D721Med (cell line): ENCODE measurements around the gene ANGPT4.

Source experiments
- DNase-seq: peaks from one replicate; pipeline ENCODE4 v3.0.0; 2011; ENCODE audit warnings: low spot score; ENCODE audit not compliant: insufficient read length
- FAIRE-seq: peaks from 2 replicates; lab custom pipeline; 2011; peaks lifted over from hg19 to GRCh38; lab: Jason Lieb, UNC
- TF ChIP-seq, protein P1 (sequence below): IDR thresholded peaks from 2 replicates; pipeline ENCODE4 v1.5.1; 2012; ENCODE audit warnings: mild to moderate bottlenecking, control low read depth; ENCODE audit not compliant: insufficient read depth; ENCODE audit errors: missing control alignments

Gene ANGPT4

GRCh38 chr20:884983-885952, 30.9 kb downstream of the ANGPT4 start:
- TF ChIP-seq, protein P1, sequence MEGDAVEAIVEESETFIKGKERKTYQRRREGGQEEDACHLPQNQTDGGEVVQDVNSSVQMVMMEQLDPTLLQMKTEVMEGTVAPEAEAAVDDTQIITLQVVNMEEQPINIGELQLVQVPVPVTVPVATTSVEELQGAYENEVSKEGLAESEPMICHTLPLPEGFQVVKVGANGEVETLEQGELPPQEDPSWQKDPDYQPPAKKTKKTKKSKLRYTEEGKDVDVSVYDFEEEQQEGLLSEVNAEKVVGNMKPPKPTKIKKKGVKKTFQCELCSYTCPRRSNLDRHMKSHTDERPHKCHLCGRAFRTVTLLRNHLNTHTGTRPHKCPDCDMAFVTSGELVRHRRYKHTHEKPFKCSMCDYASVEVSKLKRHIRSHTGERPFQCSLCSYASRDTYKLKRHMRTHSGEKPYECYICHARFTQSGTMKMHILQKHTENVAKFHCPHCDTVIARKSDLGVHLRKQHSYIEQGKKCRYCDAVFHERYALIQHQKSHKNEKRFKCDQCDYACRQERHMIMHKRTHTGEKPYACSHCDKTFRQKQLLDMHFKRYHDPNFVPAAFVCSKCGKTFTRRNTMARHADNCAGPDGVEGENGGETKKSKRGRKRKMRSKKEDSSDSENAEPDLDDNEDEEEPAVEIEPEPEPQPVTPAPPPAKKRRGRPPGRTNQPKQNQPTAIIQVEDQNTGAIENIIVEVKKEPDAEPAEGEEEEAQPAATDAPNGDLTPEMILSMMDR = no peak
- no peak for DNase-seq
- no peak for FAIRE-seq

DNA sequence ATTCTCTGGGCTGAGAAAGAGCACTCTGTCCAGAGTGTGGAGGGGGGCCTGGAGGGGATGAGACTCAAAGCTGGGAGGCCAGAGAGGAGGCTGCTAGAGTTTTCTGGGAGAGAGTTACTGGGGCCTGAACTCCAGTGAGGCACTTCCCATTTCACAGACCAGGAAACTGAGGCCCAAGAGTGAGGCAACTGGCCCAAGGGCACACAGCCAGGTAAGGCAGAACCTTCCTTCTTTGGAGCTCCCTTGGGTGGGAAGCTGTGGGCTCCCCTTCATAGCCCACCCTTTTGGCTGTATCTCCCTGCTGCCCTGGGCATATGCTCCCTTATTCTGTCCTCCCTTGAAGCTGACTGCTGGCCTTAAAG, 34.4 kb downstream of the ANGPT4 start:
- TF ChIP-seq, protein P1 = no peak
- DNase-seq (no peak), FAIRE-seq (no peak)

GRCh38 chr20:881051-881782, 34.9 kb downstream of the ANGPT4 start:
- FAIRE-seq (no peak), DNase-seq (no peak)
- TF ChIP-seq, protein P1 = no peak

DNA sequence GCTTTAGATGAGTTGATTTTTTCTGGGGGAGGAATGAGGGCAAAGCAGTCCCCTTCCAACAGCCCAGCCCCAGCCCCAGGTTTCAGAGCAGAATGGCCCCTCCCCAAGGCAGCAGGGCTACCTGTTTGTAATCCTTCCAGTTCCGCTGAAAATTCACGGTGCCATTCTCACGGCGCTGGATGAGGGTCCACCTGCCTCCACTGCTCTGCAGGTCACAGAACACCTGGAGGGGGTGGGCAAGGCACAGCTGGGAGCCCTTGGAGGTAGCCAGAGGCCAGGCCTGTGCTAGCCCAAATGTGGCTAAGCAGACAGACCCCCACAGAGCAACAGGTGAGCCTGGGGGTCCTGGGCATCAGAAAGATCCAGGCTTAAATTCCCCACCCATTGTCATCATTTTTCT, 36.5 kb downstream of the ANGPT4 start:
- DNase-seq = no peak
- TF ChIP-seq, protein P1 = no peak
- FAIRE-seq = no peak

- no peak for FAIRE-seq
- TF ChIP-seq, protein P1 = no peak
- no peak for DNase-seq
Measured at GRCh38 chr20:878511-879307, 37.4 kb downstream of the ANGPT4 start.

- TF ChIP-seq, protein P1 = no peak
- FAIRE-seq = no peak
- DNase-seq = no peak
Measured at GRCh38 chr20:877814-878213, 38.3 kb downstream of the ANGPT4 start.
